NCI-H82 treated with DMSO at 0.1 percent for 48 hours (cell line): Measurements from ENCODE around the gene NOL9.
A peak's percentile ranks its signal among the peaks of the same experiment; 100 is the strongest.

Experiments
- DNase-seq: peaks from one replicate; lab custom pipeline; 2025; ENCODE audit not compliant: unreplicated experiment; lab: John Stamatoyannopoulos, UW

NOL9 gene

DNA sequence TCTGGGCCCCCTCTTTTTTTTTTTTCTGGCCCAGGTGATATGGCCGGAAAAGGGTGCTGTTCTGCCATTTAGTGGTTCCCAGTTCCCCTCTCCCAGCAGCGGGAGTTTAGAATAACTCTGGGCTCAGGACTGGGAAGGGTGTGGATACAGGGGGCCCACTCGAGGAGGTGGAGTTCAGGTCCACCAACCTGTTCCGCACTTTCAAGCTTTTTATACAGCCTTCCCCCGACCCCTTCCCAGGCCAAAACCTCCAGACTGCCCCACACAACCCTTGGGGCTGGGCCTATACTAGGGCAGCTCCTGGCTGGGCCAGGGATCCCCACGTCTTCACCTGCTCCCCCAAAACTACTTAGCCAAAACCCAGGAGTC is 63.2 kb downstream of the NOL9 start:
- DNase-seq: no peak

DNA sequence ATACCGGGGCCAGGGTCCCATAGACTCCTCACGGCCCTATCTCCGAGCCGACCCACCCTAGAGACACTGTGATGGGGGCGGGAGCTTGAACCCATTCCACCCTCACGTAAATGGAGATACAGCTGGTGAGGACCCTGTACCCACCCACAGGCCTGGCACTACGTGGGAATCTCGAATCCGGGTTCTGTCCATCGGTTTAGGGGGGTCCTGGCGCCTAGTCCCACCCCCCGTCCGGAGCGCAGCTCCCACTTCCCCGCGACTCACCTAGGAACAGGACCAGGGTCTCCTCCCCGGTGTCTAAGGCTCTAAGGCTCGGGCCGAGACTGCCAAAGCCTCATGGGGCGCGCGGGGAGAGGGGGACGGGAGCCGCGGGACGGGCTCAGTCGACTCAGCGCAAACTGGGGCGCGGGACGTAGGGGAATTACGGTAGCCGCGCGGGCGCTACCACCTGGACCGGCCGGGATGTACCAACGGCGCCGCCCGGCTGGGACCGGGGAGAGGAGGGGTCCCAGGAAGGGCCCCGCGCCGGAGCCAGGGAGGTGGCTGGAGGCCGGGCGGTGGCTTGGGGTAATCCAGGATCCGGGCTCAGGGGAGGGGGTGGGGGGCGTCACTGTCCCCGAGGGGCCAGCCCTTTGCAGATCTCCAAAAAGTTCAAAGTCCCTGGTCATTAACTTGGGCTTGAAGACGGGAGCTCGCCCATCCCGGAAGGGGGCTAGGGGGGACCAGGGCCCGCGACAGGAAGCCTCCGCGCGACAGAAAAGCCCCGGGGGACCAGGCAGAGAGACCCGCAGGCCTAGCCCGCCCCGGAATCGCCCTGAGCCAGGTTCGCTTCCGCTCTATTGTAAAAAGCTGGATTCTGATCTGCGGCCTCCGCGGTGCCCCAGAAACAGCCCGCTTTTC is 63.9 kb downstream of the NOL9 start:
- no peak for DNase-seq

DNA sequence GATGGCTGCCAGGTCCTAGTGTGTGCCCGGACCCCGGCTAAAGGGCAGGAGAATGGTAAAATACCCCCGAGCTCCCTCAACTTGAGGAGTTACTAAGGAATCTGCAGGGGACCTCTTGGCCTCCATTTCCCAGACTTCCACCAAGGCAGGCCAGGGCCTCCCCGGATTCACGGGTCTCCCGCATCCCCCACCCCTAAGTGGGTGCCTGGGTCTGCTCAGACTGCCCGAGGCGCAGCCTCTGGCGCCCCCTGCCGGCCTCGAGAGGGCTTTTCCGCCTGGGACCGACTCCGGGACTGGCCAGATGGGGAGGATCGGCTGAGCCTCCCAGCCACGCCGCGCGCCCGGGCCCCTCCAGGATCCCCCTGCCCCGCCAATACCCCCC is 64.5 kb downstream of the NOL9 start:
- DNase-seq: peak; percentile 51

DNA sequence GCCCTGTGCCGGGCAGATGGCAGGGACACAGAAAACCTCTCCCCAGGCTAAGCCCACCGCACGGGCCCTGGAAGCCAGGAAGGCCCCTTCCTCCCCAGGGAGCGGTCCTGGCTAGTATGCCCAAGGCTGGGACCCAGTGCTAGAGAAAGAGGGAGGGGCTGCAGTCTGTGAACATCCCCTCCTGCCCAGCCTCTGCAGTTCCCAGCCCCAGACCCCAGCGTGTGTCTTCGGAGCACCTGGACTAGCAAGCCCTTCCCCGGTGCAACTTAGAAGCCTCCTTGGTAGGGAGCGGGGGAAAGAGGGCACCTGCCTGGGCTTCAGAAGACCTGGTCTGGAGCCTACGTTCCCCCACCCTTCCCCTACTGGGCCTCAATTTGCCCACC is 64.9 kb downstream of the NOL9 start:
- no peak for DNase-seq

DNA sequence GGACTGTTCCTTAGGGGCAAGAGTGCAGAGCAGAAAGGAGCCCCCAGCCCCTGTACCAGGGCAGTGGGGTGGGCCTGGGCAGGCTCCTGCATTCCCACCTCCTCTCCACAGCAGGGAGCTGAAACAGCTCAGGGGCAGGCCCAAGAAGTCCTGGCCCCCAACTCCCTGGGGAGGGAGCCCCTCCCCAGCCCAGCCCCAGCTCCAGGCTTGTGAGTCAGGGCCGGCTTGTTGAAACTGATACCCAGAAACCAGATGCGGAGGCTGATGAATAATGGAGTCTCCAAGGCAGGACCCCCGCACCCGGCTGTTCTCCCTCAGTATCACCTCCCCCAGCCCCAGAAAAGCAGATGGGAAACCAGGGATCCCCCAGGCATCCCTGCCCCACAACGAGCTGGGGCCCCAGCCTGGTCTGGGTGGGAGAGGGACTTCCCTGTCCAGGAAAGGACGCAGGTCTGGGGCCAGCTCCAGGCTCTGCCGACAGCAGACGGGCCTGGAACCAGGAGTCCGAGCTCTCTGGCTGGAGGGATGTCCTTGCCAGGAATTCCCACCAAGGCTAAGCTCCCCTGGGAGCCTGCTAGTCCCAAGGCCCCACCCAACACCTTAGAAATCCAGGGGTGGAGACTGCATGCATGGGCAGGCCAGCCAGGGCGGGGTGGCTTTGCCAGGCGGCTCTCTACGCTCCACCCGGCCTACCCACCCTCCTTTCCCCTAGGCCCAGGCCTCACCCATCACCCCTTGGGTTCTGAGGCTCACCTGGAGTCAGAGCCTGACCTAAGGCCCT is 65.5 kb downstream of the NOL9 start:
- DNase-seq: no peak

DNA sequence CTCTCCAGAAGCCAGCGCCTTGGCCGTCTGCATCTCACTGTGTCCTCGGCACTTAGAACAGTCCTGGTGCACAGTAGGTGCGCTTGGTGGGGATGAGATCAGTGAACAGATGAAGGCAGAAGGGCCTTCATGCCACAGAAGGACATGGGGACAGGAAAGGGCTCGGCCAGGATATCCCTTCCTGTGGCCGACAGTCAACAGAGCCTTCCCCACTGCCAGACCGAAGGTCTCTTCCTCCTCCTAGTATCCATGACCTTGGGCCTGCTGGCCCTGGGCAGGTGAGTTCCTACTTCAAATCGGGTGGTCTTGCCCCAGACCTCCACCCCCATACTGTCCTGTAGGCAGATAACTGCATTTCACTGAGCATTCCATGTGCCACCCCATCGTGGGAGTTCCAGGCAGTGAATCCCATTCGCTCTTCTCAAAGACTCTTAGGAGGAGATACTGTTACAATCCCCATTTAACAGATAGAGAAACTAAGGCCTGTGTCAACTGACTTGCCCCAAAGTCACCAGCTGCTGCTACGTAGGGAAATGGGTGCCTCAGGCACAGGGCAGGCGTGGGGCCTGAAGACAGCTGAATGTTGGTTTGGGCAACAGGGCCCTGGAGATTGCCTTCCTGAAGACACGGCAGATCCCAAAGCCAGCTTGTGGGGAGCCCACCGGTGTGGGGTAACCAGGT is 66.4 kb downstream of the NOL9 start:
- no peak for DNase-seq

DNA sequence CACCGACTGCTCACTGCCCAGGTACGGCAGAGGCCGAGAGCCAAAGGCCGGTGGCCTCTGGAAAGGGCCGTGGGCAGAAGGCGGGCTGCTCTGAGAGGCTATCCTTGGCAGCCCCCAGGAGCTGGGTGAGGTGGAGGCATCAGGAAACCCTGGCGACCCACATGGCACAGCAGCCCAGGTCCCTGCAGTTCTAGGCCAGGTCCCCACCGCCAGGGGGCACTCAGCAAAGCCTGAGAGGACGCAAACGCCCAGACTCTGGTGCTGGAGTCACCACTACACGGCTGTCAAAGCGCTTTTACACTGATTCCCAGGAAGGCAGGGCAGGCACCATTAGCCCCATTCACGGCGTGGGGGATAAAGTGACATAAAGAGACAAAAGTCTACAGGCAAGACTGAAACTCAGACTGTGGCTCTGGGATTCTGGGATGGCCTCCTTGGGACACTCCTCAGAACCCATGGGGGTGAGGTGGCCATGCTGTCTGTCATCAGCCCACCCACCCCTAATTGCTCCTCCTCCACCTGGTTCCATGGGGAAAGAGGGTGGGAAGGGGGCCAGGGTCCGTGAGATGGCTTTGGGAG is 67.8 kb downstream of the NOL9 start:
- DNase-seq: peak; percentile 47

DNA sequence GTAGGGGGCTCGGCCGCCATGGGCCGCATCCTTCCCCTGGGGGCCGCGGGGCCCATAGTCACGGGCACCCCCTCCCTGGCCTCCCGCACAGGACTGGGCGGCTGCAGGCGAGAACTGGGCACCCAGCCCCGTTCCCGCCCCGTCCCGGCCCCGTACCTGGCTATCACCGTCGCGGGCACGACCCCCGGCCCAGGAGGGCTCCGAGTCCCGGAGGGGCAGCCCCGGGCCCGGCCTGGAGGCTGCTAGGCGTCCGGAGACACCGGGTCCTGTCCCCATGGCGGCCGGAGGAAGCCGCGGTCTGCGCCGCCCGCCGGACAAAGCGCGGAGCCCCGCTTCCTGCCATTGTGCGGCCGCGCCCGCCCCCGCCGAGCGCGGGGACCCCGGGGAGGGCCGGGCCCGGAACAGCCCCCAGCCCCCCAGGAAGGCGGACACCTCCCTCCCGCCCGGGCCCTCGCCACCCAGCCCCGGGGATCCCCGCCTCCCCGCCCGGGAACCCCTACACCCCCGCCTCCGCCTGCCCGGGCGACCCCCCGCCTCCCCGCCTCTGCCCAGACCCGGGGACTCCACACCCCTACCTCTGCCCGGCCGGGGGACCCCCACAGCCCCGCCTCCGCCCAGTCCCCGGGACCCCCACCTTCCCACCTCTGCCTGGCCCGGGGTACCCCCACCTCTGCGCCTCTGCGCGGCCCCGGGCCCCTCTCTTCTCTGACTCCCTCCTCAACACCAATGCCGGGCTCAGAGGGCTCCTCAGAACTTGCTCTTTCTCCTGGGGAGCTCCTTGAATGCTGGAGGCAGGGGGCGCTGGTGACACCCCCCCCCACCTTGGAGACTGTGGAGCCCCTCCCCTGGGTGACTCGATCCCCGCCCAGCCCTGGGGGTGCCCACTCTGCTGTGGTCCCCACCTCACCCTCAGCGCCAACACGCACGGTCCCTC is 68.9 kb downstream of the NOL9 start:
- DNase-seq: no peak

DNA sequence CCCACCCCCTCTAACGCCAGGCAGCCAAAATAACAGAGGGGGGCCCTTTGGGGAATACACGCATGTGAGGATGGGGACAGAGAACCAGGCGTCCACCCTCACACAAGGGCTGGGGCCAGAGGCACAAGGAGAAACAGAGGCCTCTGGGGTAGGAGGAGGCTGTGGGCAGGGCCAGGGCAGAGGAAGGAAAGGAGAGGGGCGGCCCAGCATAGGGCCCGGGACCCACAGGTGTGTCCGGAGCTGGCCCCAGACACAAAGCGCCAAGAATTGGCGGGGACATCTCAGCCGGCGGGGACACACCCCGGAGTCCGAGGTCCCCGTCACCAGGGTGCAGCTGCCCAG is 69.5 kb downstream of the NOL9 start:
- DNase-seq: no peak

DNA sequence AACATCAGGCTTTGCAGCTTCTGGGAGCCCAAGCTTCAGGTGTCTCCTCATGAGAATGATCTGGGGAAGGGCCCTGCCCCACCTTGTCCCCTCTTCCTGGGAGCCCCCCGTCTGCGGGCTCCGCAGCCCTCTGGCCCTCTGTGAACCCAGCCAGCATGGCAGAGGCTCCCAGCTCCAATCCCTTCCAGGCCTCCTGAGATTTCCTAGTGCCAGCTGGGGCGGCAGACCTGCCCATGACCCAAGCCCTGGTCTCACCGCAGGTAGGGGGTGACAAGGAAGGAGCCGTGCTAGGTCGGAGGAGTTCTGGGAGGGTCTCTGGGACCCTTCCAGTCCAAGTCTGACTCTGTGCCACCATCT is 70.6 kb downstream of the NOL9 start:
- no peak for DNase-seq

DNA sequence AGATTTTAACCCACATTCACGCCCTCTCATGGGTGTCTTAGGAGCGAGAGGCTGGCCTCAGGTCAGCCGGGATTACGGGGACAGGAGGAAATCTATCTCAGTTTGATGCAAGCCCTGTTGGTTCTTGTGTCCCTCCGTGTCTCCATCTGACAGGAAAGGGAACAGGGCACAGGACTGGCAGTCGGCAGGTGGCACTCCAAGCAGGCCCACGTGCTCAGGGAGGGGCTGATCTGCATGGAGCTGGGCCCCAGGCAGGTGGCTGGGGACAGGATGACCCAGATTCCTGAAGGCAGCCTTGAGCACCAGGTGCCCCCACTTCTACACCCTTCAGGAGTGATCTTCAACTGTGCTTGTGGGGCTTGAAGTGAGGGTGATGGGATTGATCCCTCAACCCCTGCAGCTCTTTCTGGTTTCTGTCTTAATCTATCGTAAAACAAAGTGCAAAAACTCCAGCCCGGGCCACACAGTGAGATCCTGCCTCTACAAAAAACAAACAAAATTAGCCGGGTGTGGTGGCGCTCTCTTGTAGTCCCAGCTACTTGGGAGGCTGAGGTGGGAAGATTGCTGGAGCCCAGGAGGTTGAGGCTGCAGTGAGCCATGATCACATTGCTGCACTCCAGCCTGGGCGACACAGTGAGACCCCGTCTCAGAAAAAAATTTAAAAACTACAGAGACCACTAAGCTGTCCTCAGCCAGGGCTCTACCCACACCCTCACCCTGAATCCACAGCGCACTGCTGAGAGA is 71.1 kb downstream of the NOL9 start:
- no peak for DNase-seq

DNA sequence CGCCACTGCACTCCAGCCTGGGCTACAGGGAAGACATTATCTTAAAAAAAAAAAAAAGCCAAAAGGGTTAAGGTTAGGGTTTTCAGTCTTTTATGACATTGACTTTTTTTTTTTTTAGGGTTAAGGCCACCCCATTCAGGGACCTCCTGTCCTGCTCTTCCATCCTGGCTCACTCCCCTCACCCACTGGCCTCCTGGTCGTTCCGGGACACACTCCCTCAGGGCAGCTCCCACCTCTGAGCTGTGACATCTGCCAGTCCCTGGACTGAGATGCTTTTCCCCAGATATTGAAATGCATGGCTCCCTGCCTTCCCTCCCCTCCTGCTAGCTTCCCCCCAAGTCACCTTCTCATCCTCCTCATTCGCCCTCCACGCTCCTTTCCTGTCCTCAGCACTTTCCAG is 72.5 kb downstream of the NOL9 start:
- DNase-seq: no peak

DNA sequence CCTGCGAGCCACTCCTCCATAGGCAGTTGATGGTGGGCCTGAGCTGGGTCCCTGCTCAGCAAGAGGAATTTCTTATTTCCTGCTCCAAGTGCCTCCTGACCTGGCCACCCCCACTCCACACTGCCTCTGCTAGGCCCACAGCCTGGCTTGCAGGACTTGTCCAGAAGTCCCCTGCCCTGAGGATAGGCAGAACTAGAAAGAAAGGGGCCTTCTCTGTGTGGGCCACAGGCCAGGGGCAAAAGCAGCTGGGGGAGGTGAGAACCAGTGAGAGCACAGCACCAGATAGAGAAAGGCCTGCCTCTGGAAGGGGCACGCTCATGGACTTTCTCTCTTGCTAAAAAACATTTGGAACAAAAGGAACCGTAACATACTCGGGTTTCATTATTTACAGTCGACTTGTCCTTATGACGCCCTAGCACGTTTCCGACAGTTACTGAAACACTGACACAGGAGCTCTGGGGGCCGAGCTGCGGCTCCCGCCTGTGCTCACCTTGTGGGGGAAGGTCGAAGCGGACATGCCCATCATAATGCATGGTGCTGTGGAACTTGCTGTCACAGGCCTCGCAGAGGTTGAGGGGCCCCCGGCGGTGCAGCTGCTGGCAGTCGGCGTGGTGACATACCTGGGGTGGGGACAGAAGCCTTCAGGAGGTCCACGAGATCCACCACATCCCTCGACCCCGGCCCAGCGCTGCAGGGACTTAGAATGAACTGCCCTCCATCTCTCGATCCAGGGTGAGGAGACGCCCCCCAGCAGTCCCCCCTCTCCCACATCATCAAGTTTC is 77.1 kb downstream of the NOL9 start:
- no peak for DNase-seq

DNA sequence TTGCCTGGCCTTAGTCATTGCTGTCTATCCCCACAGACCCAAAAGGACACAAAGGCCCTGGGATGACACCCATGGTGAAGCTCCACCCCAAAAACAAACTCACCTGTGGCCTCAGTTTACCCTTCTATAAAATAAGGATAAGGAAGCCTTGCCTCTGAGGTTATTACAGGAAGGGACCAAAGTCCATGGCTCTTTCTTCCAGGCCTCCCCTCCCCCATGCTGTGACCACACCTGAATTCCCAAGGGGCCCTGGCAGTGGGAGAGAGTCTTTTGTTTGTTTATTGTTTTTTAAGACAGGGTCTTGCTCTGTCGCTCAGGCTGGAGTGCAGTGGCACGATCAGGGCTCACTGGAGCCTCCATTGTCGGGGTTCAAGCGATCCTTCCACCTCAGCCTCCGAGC is 77.8 kb downstream of the NOL9 start:
- no peak for DNase-seq

DNA sequence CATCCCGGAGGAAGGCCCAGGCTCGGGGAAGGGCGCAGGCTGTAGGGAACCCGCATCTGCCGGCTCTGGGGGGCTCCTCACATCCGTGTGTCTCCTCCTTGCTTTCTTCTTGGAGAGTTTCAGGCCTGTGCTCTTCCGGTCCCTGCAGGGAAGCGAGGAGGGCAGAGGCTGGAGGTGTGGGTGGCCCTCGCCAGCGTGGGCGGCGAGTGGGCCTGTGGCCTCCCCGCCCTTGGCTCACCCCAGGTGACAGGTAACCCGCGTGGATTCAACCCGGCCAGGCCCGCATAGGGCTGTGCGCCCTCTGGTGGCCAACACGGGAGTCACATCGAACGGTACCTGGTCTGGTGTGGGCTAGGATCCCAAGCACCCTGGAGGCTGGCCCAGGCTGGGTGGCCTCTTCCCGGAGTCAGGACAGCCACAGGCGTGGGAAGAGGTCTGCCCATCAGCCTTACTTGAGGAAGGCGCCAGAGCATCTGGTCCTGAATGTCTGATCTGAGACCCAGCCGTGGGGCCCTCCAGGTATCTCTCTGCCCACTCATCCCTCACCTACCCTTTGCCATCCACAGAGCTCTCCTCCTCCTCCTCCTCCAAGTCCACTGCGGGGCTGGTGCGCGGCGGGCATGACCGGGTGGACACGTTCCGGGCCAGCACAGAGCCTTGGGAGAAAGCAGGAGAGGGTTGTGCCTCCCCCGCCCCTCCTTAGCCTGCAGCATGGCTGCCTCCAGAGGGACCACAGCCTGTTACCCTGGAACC is 78.8 kb downstream of the NOL9 start:
- no peak for DNase-seq

DNA sequence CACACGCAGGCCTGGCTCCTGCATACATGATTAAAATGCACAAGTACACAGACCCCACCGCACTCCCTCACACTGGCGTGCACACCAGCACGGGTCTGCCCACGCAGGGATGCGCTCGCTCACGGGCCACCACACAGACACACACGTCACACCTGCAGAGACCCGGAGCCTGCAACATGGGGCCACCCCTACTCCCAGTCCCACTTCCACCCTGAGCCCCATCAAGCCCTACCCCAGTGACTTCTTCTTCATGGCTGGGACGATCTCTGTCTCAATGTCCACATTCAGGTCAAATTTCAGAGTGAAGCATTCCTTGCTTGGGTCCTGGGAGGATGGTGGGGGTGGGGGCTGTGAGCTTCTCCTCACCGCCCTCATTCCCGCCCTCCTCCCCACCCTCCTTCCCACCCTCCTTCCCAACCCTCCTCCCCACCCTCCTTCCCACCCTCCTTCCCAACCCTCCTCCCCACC is 79.5 kb downstream of the NOL9 start:
- DNase-seq: no peak

DNA sequence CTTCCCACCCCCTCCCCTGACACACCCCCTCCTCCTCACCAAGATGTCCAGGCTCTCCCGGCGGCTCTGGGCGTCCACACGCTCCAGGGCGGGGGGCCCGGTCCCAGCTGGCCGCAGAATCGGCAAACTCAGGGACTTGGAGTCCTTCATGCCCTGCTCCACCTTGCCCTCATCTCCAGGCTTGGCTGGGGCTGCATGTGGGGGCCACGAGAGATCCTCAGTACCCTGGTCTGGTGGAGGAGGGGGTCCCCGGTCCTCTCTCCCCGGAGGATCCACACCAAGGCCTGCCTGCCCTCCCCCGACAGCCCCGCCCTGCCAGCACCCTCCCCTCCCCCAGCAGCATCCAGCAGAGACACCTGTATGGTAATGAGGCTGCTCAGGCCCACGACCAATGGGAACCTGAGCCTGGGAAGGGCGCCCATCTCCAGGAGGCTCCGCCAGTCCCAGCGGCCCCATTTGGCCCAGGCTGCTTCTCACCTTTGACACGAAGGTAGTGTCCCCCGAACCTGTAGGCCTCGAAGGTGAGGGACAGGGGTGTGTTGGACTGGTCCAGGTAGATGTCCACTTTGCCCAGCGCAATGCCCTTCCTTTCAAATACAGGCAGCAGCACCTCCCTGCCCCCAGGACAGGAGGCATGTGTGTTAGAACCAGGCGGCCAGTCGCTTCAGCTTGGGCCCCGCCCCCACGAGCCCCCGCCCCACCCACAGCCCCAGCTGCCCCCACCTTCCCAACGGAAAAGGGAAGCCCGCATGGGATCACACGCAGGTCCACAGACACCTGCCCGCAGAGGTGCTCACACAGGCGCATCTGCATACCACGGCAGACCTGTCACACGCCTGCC is 80.1 kb downstream of the NOL9 start:
- no peak for DNase-seq
